GM12878 (cell line): Measurements from ENCODE around the gene SORCS2.

Experiments
- BCL3 ChIP-seq: IDR thresholded peaks from 2 replicates; pipeline ENCODE4 v1.6.1; 2011; ENCODE audit warnings: borderline replicate concordance, low read depth, mild to moderate bottlenecking, moderate library complexity, low read length; ENCODE audit not compliant: insufficient read depth, poor library complexity, severe bottlenecking
- EGR1 ChIP-seq, 2 experiments: IDR thresholded peaks; 1 replicate in 1 of 2; 2 replicates in 1 of 2; pipeline ENCODE4 v1.6.1; 2011 to 2012; ENCODE audit warnings: low read depth in 2 of 2, low read length in 2 of 2, borderline replicate concordance in 1 of 2, mild to moderate bottlenecking in 1 of 2, moderate library complexity in 1 of 2
- HDGF ChIP-seq: fragments of 450-650 bp; IDR thresholded peaks from 2 replicates; pipeline ENCODE4 v1.6.1; 2016; ENCODE audit warnings: antibody characterized with exemption
- MAX ChIP-seq: IDR thresholded peaks from 2 replicates; pipeline ENCODE4 v1.6.1; 2012; ENCODE audit warnings: low read depth, low read length, improper control_type of control experiment
- MTA3 ChIP-seq: IDR thresholded peaks from 2 replicates; pipeline ENCODE4 v1.6.1; 2012; ENCODE audit warnings: low read length, inconsistent platforms, borderline replicate concordance
- RCOR1 ChIP-seq: conservative IDR thresholded peaks from 2 replicates; pipeline ENCODE4 v1.6.1; 2012; ENCODE audit warnings: low read depth, low read length, improper control_type of control experiment
- REST ChIP-seq: IDR thresholded peaks from 2 replicates; pipeline ENCODE4 v1.6.1; 2012; ENCODE audit warnings: mild to moderate bottlenecking, low read depth, low read length
- TBL1XR1 ChIP-seq: IDR thresholded peaks from 2 replicates; pipeline ENCODE4 v1.6.1; 2012; ENCODE audit warnings: low read depth, low read length, improper control_type of control experiment
- TF ChIP-seq, protein P1 (sequence below): fragments of 150-350 bp; IDR thresholded peaks from 2 replicates; pipeline ENCODE4 v1.6.1; 2016; ENCODE audit warnings: low read depth, low read length
- TF ChIP-seq, protein P2 (sequence below), 3 experiments: IDR thresholded peaks in 2 of 3; conservative IDR thresholded peaks in 1 of 3; 2 replicates each; pipeline ENCODE4 v1.5.1; 2011; ENCODE audit warnings: low read depth in 3 of 3, low read length in 3 of 3, mild to moderate bottlenecking in 3 of 3, control low read depth in 2 of 3, moderate library complexity in 2 of 3, inconsistent platforms in 1 of 3, mixed read lengths in 1 of 3; ENCODE audit not compliant: control insufficient read depth in 2 of 3, insufficient read depth in 1 of 3; ENCODE audit errors: extremely low read depth in 1 of 3

- TF ChIP-seq TBL1XR1: no peak
- no peak for TF ChIP-seq RCOR1
- TF ChIP-seq, protein P1, sequence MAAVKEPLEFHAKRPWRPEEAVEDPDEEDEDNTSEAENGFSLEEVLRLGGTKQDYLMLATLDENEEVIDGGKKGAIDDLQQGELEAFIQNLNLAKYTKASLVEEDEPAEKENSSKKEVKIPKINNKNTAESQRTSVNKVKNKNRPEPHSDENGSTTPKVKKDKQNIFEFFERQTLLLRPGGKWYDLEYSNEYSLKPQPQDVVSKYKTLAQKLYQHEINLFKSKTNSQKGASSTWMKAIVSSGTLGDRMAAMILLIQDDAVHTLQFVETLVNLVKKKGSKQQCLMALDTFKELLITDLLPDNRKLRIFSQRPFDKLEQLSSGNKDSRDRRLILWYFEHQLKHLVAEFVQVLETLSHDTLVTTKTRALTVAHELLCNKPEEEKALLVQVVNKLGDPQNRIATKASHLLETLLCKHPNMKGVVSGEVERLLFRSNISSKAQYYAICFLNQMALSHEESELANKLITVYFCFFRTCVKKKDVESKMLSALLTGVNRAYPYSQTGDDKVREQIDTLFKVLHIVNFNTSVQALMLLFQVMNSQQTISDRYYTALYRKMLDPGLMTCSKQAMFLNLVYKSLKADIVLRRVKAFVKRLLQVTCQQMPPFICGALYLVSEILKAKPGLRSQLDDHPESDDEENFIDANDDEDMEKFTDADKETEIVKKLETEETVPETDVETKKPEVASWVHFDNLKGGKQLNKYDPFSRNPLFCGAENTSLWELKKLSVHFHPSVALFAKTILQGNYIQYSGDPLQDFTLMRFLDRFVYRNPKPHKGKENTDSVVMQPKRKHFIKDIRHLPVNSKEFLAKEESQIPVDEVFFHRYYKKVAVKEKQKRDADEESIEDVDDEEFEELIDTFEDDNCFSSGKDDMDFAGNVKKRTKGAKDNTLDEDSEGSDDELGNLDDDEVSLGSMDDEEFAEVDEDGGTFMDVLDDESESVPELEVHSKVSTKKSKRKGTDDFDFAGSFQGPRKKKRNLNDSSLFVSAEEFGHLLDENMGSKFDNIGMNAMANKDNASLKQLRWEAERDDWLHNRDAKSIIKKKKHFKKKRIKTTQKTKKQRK: no peak
- TF ChIP-seq EGR1 (IDR thresholded peaks at IDR 0.05; ENCODE audit: borderline replicate concordance in 1 of 2, low read depth in 2 of 2, low read length in 2 of 2): no peak
- TF ChIP-seq MTA3: no peak
- no peak for TF ChIP-seq BCL3
- TF ChIP-seq MAX: no peak
- TF ChIP-seq, protein P2, sequence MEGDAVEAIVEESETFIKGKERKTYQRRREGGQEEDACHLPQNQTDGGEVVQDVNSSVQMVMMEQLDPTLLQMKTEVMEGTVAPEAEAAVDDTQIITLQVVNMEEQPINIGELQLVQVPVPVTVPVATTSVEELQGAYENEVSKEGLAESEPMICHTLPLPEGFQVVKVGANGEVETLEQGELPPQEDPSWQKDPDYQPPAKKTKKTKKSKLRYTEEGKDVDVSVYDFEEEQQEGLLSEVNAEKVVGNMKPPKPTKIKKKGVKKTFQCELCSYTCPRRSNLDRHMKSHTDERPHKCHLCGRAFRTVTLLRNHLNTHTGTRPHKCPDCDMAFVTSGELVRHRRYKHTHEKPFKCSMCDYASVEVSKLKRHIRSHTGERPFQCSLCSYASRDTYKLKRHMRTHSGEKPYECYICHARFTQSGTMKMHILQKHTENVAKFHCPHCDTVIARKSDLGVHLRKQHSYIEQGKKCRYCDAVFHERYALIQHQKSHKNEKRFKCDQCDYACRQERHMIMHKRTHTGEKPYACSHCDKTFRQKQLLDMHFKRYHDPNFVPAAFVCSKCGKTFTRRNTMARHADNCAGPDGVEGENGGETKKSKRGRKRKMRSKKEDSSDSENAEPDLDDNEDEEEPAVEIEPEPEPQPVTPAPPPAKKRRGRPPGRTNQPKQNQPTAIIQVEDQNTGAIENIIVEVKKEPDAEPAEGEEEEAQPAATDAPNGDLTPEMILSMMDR (IDR thresholded peaks at IDR 0.05 in 2 of 3, conservative IDR thresholded peaks at IDR 0.05 in 1 of 3; ENCODE audit: control insufficient read depth in 2 of 3, extremely low read depth in 1 of 3, insufficient read depth in 1 of 3, low read depth in 3 of 3, low read length in 3 of 3): peak; percentile 66 to 85 (median 84)
- no peak for TF ChIP-seq REST
- TF ChIP-seq HDGF: no peak
Observed at GRCh38 chr4:7761720-7762119, 569.4 kb downstream of the SORCS2 start.
